SU-DHL-6 (cell line): Measurements from ENCODE around the gene TAX1BP1.

ENCODE experiments used
- CTCF ChIP-seq: fragments of 200-600 bp; sonication (generic); IDR thresholded peaks from one replicate; pipeline ENCODE4 v1.5.1; 2017; ENCODE audit warnings: antibody characterized with exemption, mild to moderate bottlenecking, low read length, moderate library complexity; ENCODE audit not compliant: insufficient read depth, poor library complexity, severe bottlenecking
- EZH2phosphoT487 ChIP-seq: fragments of 200-600 bp; sonication (generic), shearing (Covaris generic); conservative IDR thresholded peaks from 2 replicates; pipeline ENCODE4 v1.6.1; 2018; ENCODE audit warnings: mild to moderate bottlenecking, antibody characterized with exemption, low read length, moderate library complexity, mixed read lengths

GRCh38 chr7:27746978-27747377, 7.0 kb downstream of the TAX1BP1 start:
- TF ChIP-seq CTCF: no peak
- TF ChIP-seq EZH2phosphoT487: no peak
